H1 (cell line): Measurements from ENCODE around the gene RBP5. TPM values are rescaled to one million over a fixed set of nuclear protein-coding genes. Genes with fewer than 3 reads are reported as not detected.

Experiments used
- CTCF ChIA-PET: fragments of 300-600 bp; sonication (Branson Sonifier 250); formaldehyde crosslinking; loops from one replicate; lab custom pipeline; 2021; ENCODE audit not compliant: partially characterized antibody; lab: Charles Lee
- POLR2A ChIA-PET: fragments of 300-600 bp; sonication (Branson Sonifier 250); formaldehyde crosslinking; loops from one replicate; lab custom pipeline; 2021; ENCODE audit warnings: inconsistent platforms; ENCODE audit not compliant: partially characterized antibody; lab: Charles Lee
- DNase-seq, 2 experiments: peaks; one replicate each; pipeline versions ENCODE4 v3.0.0 to v3.0.0-alpha.2; 2010 to 2022; ENCODE audit warnings: low spot score in 2 of 2, low read depth in 1 of 2, mixed read lengths in 1 of 2
- FAIRE-seq: peaks from 2 replicates; lab custom pipeline; 2011; peaks lifted over from hg19 to GRCh38; lab: Jason Lieb, UNC
- H2AFZ ChIP-seq: 2 replicates; pipeline ENCODE4 v1.8.1; 2012; ENCODE audit warnings: low read length, inconsistent platforms
- H2AK5ac ChIP-seq: 2 replicates; pipeline ENCODE4 v1.6.1; 2013; ENCODE audit warnings: low read depth, low read length
- H2BK120ac ChIP-seq: replicated peaks from 2 replicates; pipeline ENCODE3; 2013; ENCODE audit warnings: low read depth, low read length, inconsistent platforms
- H2BK12ac ChIP-seq: 2 replicates; pipeline ENCODE4 v1.6.1; 2013; ENCODE audit warnings: low read depth, low read length
- H2BK15ac ChIP-seq: 2 replicates; pipeline ENCODE4 v1.6.1; 2013; ENCODE audit warnings: low read length
- H2BK20ac ChIP-seq: 2 replicates; pipeline ENCODE4 v1.6.1; 2013; ENCODE audit warnings: low read length
- H2BK5ac ChIP-seq: 2 replicates; pipeline ENCODE4 v1.6.1; 2013; ENCODE audit warnings: low read depth, low read length
- H3K14ac ChIP-seq: 2 replicates; pipeline ENCODE4 v1.6.1; 2013; ENCODE audit warnings: inconsistent platforms; ENCODE audit not compliant: insufficient read length
- H3K18ac ChIP-seq: 2 replicates; pipeline ENCODE4 v1.6.1; 2013; ENCODE audit warnings: low read length; ENCODE audit errors: extremely low read depth
- H3K23ac ChIP-seq: 2 replicates; pipeline ENCODE4 v1.6.1; 2013; ENCODE audit warnings: inconsistent platforms; ENCODE audit not compliant: insufficient read length
- H3K23me2 ChIP-seq: 2 replicates; pipeline ENCODE4 v1.6.1; 2013; ENCODE audit warnings: low read depth, low read length
- H3K27ac ChIP-seq: 2 replicates; pipeline ENCODE4 v1.6.1; 2011; ENCODE audit warnings: low read depth, low read length, inconsistent platforms
- H3K27me3 ChIP-seq, 4 experiments: replicated peaks in 1 of 4; 1 replicate in 1 of 4; 2 replicates in 3 of 4; pipeline versions ENCODE4 v1.6.1 to v1.8.1; 2011 to 2013; ENCODE audit warnings: low read length in 3 of 4, mild to moderate bottlenecking in 3 of 4, inconsistent platforms in 2 of 4, mixed read lengths in 2 of 4, moderate library complexity in 1 of 4; ENCODE audit not compliant: control insufficient read depth in 3 of 4, insufficient read depth in 3 of 4; ENCODE audit errors: extremely low read depth in 1 of 4
- H3K36me3 ChIP-seq, 4 experiments: 2 replicates each; pipeline versions ENCODE4 v1.6.1 to v1.8.1; 2011 to 2013; ENCODE audit warnings: mild to moderate bottlenecking in 4 of 4, low read length in 3 of 4, moderate library complexity in 2 of 4, control low read depth in 1 of 4, inconsistent platforms in 1 of 4; ENCODE audit not compliant: insufficient read depth in 4 of 4, control insufficient read depth in 2 of 4
- H3K4ac ChIP-seq: replicated peaks from 2 replicates; pipeline ENCODE3; 2013; ENCODE audit warnings: low read length, low read depth, mixed read lengths, inconsistent platforms; ENCODE audit not compliant: insufficient read length
- H3K4me1 ChIP-seq, 4 experiments: replicated peaks in 1 of 4; 1 replicate in 1 of 4; 2 replicates in 3 of 4; pipeline versions ENCODE4 v1.6.1 to v1.8.1; 2011 to 2013; ENCODE audit warnings: low read length in 3 of 4, inconsistent platforms in 2 of 4, mixed read lengths in 1 of 4; ENCODE audit not compliant: insufficient read depth in 4 of 4, control insufficient read depth in 3 of 4
- H3K4me2 ChIP-seq, 2 experiments: 2 replicates each; pipeline versions ENCODE4 v1.6.1 to v1.8.1; 2011 to 2013; ENCODE audit warnings: low read depth in 2 of 2, low read length in 2 of 2, control low read depth in 1 of 2, inconsistent platforms in 1 of 2, mild to moderate bottlenecking in 1 of 2; ENCODE audit not compliant: insufficient read depth in 1 of 2
- H3K4me3 ChIP-seq, 4 experiments: fragments of 200-600, 300-600 bp in 1 of 4; sonication (generic), shearing (Covaris generic), sonication (Bioruptor Twin) in 1 of 4; 2 replicates each; pipeline versions ENCODE4 v1.5.1 to v1.8.1; 2011 to 2016; ENCODE audit warnings: low read length in 4 of 4, low read depth in 3 of 4, control low read depth in 2 of 4, inconsistent platforms in 2 of 4, mild to moderate bottlenecking in 2 of 4, mixed read lengths in 1 of 4, moderate library complexity in 1 of 4; ENCODE audit not compliant: insufficient read depth in 2 of 4; ENCODE audit errors: extremely low read depth in 1 of 4
- H3K56ac ChIP-seq: replicated peaks from 2 replicates; pipeline ENCODE3; 2013; ENCODE audit warnings: low read depth, mild to moderate bottlenecking, mixed read lengths, low read length, inconsistent platforms; ENCODE audit not compliant: insufficient read length
- H3K79me1 ChIP-seq: 2 replicates; pipeline ENCODE4 v1.6.1; 2013; ENCODE audit warnings: low read depth, low read length, control low read depth
- H3K79me2 ChIP-seq, 2 experiments: 2 replicates each; pipeline versions ENCODE4 v1.6.1 to v1.8.1; 2012 to 2013; ENCODE audit warnings: low read length in 2 of 2, mild to moderate bottlenecking in 2 of 2, inconsistent platforms in 1 of 2; ENCODE audit not compliant: insufficient read depth in 2 of 2, control insufficient read depth in 1 of 2
- H3K9ac ChIP-seq, 4 experiments: replicated peaks in 1 of 4; 1 replicate in 1 of 4; 2 replicates in 3 of 4; pipeline versions ENCODE4 v1.6.1 to v1.8.1; 2011 to 2013; ENCODE audit warnings: low read depth in 3 of 4, low read length in 3 of 4, control low read depth in 2 of 4, mild to moderate bottlenecking in 2 of 4, moderate library complexity in 2 of 4, inconsistent platforms in 1 of 4; ENCODE audit errors: extremely low read depth in 1 of 4
- H3K9me3 ChIP-seq, 2 experiments: 2 replicates each; pipeline versions ENCODE4 v1.6.1 to v1.8.1; 2012 to 2013; ENCODE audit warnings: mild to moderate bottlenecking in 2 of 2, moderate library complexity in 2 of 2, control low read depth in 1 of 2, inconsistent platforms in 1 of 2, low read depth in 1 of 2, low read length in 1 of 2, mixed read lengths in 1 of 2; ENCODE audit not compliant: insufficient read depth in 2 of 2
- H4K20me1 ChIP-seq, 2 experiments: replicated peaks in 1 of 2; 2 replicates each; pipeline versions ENCODE3 to v1.8.1; 2011 to 2013; ENCODE audit warnings: inconsistent platforms in 2 of 2, low read length in 2 of 2, mild to moderate bottlenecking in 1 of 2; ENCODE audit not compliant: insufficient read depth in 2 of 2, control insufficient read depth in 1 of 2
- H4K5ac ChIP-seq: 2 replicates; pipeline ENCODE4 v1.6.1; 2013; ENCODE audit warnings: low read length, low read depth, mixed read lengths, inconsistent platforms; ENCODE audit not compliant: insufficient read length
- H4K8ac ChIP-seq: 2 replicates; pipeline ENCODE4 v1.8.0; 2013; ENCODE audit warnings: mild to moderate bottlenecking, moderate library complexity, low read length, inconsistent platforms; ENCODE audit not compliant: insufficient read depth; ENCODE audit errors: extremely low read depth
- H4K91ac ChIP-seq: replicated peaks from 2 replicates; pipeline ENCODE3; 2013; ENCODE audit warnings: low read length, mixed read lengths, inconsistent platforms; ENCODE audit not compliant: insufficient read length
- RFX5 ChIP-seq: IDR thresholded peaks from 2 replicates; pipeline ENCODE4 v1.6.1; 2011; ENCODE audit warnings: low read depth, low read length, improper control_type of control experiment, borderline replicate concordance
- WGBS, 2 experiments: shearing (Covaris generic) in 1 of 2; methylation state at CpG; one replicate each; pipeline versions ENCODE4 v1.1.6 to v1.1.7; 2013 to 2015; ENCODE audit warnings: low lambda C conversion rate in 2 of 2, mixed read lengths in 2 of 2, inconsistent platforms in 1 of 2, low coverage in 1 of 2, missing lambda C conversion rate in 1 of 2; ENCODE audit not compliant: insufficient replicate concordance in 2 of 2, insufficient coverage in 1 of 2, insufficient read length in 1 of 2; ENCODE audit errors: extremely low coverage in 1 of 2, missing lambda C conversion rate in 1 of 2; 5-methylcytosine and 5-hydroxymethylcytosine counted together
- polyA plus RNA-seq, 7 experiments: library from polyadenylated mRNA; depleted of rRNA in 3 of 7; stranded (reverse) in 5 of 7; unstranded in 2 of 7; fragments of >200 nt in 5 of 7; fragments of 200-250 nt in 2 of 7; gene quantifications; 1 replicate in 5 of 7; 2 replicates in 1 of 7; 4 replicates in 1 of 7; pipeline versions ENCODE4 v1.2.1 to v1.2.3, GENCODE V29; 2011 to 2013; ENCODE audit warnings: missing spikeins in 2 of 7, mixed read lengths in 2 of 7
- total RNA-seq: library from RNA; stranded (reverse); fragmentation: NEBNext Ultra II Directional; extraction: Animal tissue kit (Norgen Biotek cat#: 25700); gene quantifications from 2 replicates; pipeline ENCODE4 v1.2.1, GENCODE V29; 2021

The RBP5 gene
- total and polyA plus RNA-seq, 2 of the 8 experiments (the other 6 are each of a cell fraction or from before 2014, with no cell fraction given) = 1.2 to 1.9 TPM

GRCh38 chr12:7100239-7100638 lies 28.4 kb downstream of the RBP5 start:
- Histone ChIP-seq H2AK5ac (no peak overlapping the region), H4K5ac (no peak overlapping the region), H3K4me1 (peaks cover 0 to 2% (median 0%) of the 10 kb centered on the region in 4 experiments; a peak in 1 of 7 replicates), H3K4me2 (no peak overlapping the region), H2BK12ac (no peak overlapping the region), H3K9me3 (no peaks in the 10 kb centered on the region), H3K18ac (no peak overlapping the region), H3K79me2 (no peaks in the 10 kb centered on the region), H3K27ac (no peak overlapping the region), H3K27me3 (no peaks in the 10 kb centered on the region), H2BK5ac (no peak overlapping the region), H3K9ac (no peak overlapping the region), H4K20me1 (peaks cover 0 to 7% of the 10 kb centered on the region in 2 experiments), H4K8ac (no peak overlapping the region), H3K4me3 (no peak overlapping the region), H3K36me3 (peaks cover 0 to 11% (median 2%) of the 10 kb centered on the region in 4 experiments; a peak in 3 of 8 replicates), H2BK120ac (no peak overlapping the region), H3K14ac (no peak overlapping the region), H2BK15ac (no peak overlapping the region), H2AFZ (no peak overlapping the region), H3K23me2 (no peaks in the 10 kb centered on the region), H3K79me1 (peaks cover 2% of the 10 kb centered on the region; the same call in 1 of the 2 replicates), H3K56ac (no peak overlapping the region), H3K23ac (no peak overlapping the region), H3K4ac (no peak overlapping the region), H4K91ac (no peak overlapping the region), H2BK20ac (no peak overlapping the region)
- FAIRE-seq (no peak), DNase-seq (no peak)
- POLR2A ChIA-PET = interaction anchor here (1.3 to 2.3 kb wide), 2 partner anchors 8 to 9 kb away, joined by 4 to 11 read pairs; partner anchors contain the start of gene C1RL
- whole genome bisulfite sequencing, 2 experiments = 92% methylated on average over 4 of the region's 4 CpGs; no CpG with 5 or more reads in 1 of the 2 experiments
- TF ChIP-seq RFX5 = no peak
- CTCF ChIA-PET = interaction anchor here (1.5 to 2.0 kb wide), 2 partner anchors 8 to 13 kb away, joined by 4 to 12 read pairs; partner anchors contain the start of gene C1RL
